Effector memory CD8-positive, alpha-beta T cell (primary cell): ENCODE data around the gene UQCR11.

Experiments used
- ATAC-seq: fragments of 150-1000 bp; cut with Tn5 transposase; replicated peaks from 2 replicates; pipeline ENCODE4 v1.10.0; 2021; ENCODE audit warnings: mild to moderate bottlenecking, moderate library complexity
- DNase-seq, 3 experiments: peaks; one replicate each; pipeline ENCODE4 v3.0.0; 2021
- H3K27ac Mint-ChIP-seq, 2 donors: one replicate each; pipeline ENCODE4 v1.8.0; 2022; ENCODE audit warnings: mild to moderate bottlenecking in 2 of 2, mixed read lengths in 2 of 2, moderate library complexity in 2 of 2
- H3K27me3 Mint-ChIP-seq, 2 donors: one replicate each; pipeline ENCODE4 v1.8.0; 2022; ENCODE audit warnings: mixed read lengths in 2 of 2
- H3K36me3 Mint-ChIP-seq: one replicate; pipeline ENCODE4 v1.8.0; 2022; ENCODE audit warnings: mild to moderate bottlenecking, moderate library complexity, mixed read lengths; ENCODE audit not compliant: insufficient read depth
- H3K4me1 Mint-ChIP-seq, 2 donors: one replicate each; pipeline ENCODE4 v1.8.0; 2022; ENCODE audit warnings: low read depth in 2 of 2, mixed read lengths in 2 of 2
- H3K4me3 Mint-ChIP-seq, 2 donors: one replicate each; pipeline ENCODE4 v1.8.0; 2022; ENCODE audit warnings: mild to moderate bottlenecking in 2 of 2, mixed read lengths in 2 of 2, moderate library complexity in 2 of 2
- H3K9me3 Mint-ChIP-seq, 2 donors: one replicate each; pipeline ENCODE4 v1.8.0; 2022; ENCODE audit warnings: mixed read lengths in 2 of 2

UQCR11 gene

DNA sequence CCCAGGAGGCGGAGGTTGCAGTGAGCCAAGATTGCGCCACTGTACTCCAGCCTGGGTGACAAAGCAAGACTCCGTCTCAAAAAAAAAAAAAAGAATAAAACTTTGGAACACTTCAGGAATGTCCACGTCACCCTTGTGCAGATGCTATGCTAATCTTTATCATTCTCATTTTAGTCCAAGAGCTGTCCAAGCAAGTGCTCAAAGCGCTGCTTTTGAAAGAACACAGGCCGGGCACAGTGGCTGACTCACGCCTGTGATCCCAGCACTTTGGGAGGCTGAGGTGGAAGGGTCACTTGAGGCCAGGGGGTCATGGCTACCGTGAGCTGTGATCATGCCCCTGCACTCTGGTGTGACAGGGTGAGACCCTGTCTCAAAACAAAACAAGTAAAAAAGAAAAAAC is 11.1 kb upstream of the UQCR11 start:
- Mint-ChIP-seq H3K36me3 (peaks cover 11% of the 10 kb centered on the region), H3K27me3 (no peaks in the 10 kb centered on the region), H3K4me3 (no peak overlapping the region), H3K27ac (peak overlapping the region; percentile 1 to 86), H3K9me3 (no peaks in the 10 kb centered on the region), H3K4me1 (peaks cover 0 to 18% of the 10 kb centered on the region in 2 donors)
- DNase-seq = no peak
- ATAC-seq = no peak

- H3K27me3 Mint-ChIP-seq = no peaks in the 10 kb centered on the region
- ATAC-seq (no peak), DNase-seq (no peak)
- peaks cover 3 to 18% of the 10 kb centered on the region in 2 donors for H3K4me1 Mint-ChIP-seq
- no peaks in the 10 kb centered on the region for H3K9me3 Mint-ChIP-seq
- H3K36me3 Mint-ChIP-seq = peaks cover 16% of the 10 kb centered on the region
- no peak overlapping the region for H3K4me3 Mint-ChIP-seq
- no peak overlapping the region for H3K27ac Mint-ChIP-seq
Observed at GRCh38 chr19:1615156-1615765, 10.0 kb upstream of the UQCR11 start.

DNA sequence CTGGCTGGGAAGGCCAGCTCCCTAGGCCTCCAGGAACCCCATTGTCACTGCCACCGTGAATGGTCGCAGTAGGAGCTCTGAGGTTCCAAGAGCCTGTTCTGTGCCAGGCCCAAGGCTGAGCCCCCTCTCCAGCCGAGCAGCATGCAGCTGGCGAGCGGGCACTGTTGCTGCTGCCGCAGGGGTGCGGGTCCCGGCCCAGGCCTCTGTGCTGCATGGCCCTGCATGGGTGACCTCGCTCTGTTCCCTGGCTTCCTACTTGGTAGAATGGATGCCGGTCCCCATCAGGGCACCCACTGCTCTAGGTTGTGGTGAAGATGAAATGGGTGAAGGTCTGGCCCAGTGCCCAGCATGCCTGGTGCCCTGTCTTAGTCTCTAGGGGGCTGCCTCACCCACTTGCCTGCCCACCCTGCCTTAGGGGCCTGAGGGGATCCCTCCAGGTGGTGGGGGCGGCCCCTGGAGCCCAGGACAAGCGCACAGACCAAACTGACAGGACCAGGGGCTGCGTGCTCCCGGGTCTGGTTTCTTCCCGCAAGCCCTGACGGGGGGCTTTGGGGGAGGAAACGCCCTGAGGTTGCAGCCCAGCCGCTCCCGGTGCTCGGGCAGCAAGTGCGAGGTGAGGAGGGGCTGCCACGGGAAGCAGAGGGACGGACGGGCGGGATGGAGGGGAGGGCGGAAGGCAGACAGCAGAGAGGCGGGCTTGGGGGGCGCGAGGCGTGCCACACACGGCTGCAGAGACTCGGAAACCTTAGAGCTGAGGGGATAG is 8.7 kb upstream of the UQCR11 start:
- no peak for DNase-seq
- peaks cover 22% of the 10 kb centered on the region for H3K36me3 Mint-ChIP-seq
- no peaks in the 10 kb centered on the region for H3K27me3 Mint-ChIP-seq
- peak overlapping the region in 1 of 2 donors; percentile 51 for H3K27ac Mint-ChIP-seq
- H3K4me1 Mint-ChIP-seq = peaks cover 13 to 25% of the 10 kb centered on the region in 2 donors
- no peak for ATAC-seq
- no peak overlapping the region for H3K4me3 Mint-ChIP-seq
- no peaks in the 10 kb centered on the region for H3K9me3 Mint-ChIP-seq

- DNase-seq = no peak
- H3K36me3 Mint-ChIP-seq = peaks cover 22% of the 10 kb centered on the region
- H3K4me3 Mint-ChIP-seq = no peak overlapping the region
- ATAC-seq = no peak
- H3K27me3 Mint-ChIP-seq = no peaks in the 10 kb centered on the region
- peaks cover 21 to 27% of the 10 kb centered on the region in 2 donors for H3K4me1 Mint-ChIP-seq
- peak overlapping the region in 1 of 2 donors; percentile 51 for H3K27ac Mint-ChIP-seq
- no peaks in the 10 kb centered on the region for H3K9me3 Mint-ChIP-seq
Observed at GRCh38 chr19:1613146-1613545, 7.9 kb upstream of the UQCR11 start.

- no peak for ATAC-seq
- Mint-ChIP-seq H3K4me1 (peaks cover 21 to 25% of the 10 kb centered on the region in 2 donors), H3K9me3 (no peaks in the 10 kb centered on the region), H3K27ac (no peak overlapping the region), H3K27me3 (no peaks in the 10 kb centered on the region), H3K36me3 (peaks cover 22% of the 10 kb centered on the region), H3K4me3 (no peak overlapping the region)
- no peak for DNase-seq
Observed at GRCh38 chr19:1612114-1613086, 7.1 kb upstream of the UQCR11 start.

DNA sequence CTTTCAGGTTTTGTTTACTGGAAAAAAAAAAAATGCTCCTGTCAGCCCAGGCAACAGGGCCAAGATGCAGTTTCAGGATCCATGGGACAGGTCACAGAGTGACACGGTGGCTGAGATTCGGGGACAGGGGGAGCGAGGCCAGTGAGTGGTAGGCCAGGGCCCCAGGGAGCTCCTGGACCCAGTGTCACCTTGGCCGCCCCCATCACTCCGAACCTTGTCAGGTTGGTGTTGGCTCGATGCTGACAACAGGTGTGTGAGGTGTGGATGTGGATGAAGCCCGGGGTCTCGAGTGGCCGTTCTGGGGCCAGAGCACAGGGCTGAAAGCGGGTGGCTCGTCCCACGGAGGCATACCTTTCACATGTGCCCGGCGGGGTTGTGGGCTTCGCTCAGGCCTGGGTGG is 6.1 kb upstream of the UQCR11 start:
- peaks cover 19 to 21% of the 10 kb centered on the region in 2 donors for H3K4me1 Mint-ChIP-seq
- H3K36me3 Mint-ChIP-seq = peaks cover 23% of the 10 kb centered on the region
- H3K27ac Mint-ChIP-seq = peak overlapping the region in 1 of 2 donors; percentile 86
- ATAC-seq = no peak
- H3K9me3 Mint-ChIP-seq = no peaks in the 10 kb centered on the region
- DNase-seq = no peak
- no peaks in the 10 kb centered on the region for H3K27me3 Mint-ChIP-seq
- H3K4me3 Mint-ChIP-seq = no peak overlapping the region

DNA sequence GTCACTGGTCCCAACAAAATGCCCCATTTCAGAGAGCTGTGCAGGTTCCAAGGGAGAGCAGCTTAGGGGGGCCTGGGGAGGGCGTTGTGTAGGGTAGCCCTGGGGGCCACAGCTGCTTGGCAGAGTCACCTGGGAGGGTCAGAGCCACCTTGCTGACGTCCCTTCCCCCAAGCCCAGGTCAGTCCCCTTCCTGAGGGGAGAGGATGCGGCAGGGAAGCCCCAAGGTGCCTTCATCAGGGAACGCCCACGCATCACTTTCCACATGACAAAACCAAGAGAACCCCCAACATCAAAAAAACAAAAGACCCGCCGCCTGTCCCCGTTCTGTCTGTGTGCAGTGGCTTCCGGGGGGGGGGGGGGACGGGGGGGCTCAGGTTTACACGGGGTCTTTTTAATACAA is 5.3 kb upstream of the UQCR11 start:
- Mint-ChIP-seq H3K9me3 (no peaks in the 10 kb centered on the region), H3K4me3 (peak overlapping the region in 1 of 2 donors; percentile 36), H3K27ac (peak overlapping the region in 1 of 2 donors; percentile 75), H3K36me3 (peaks cover 26% of the 10 kb centered on the region), H3K27me3 (no peaks in the 10 kb centered on the region), H3K4me1 (peaks cover 25 to 28% of the 10 kb centered on the region in 2 donors)
- DNase-seq (no peak), ATAC-seq (no peak)

- DNase-seq (no peak), ATAC-seq (no peak)
- H3K9me3 Mint-ChIP-seq = no peaks in the 10 kb centered on the region
- H3K27me3 Mint-ChIP-seq = no peaks in the 10 kb centered on the region
- peak overlapping the region; percentile 82 to 85 for H3K4me3 Mint-ChIP-seq
- peaks cover 31% of the 10 kb centered on the region for H3K36me3 Mint-ChIP-seq
- H3K4me1 Mint-ChIP-seq = peaks cover 26 to 30% of the 10 kb centered on the region in 2 donors
- H3K27ac Mint-ChIP-seq = peak overlapping the region; percentile 78 to 82
Observed at GRCh38 chr19:1609680-1610474, 4.6 kb upstream of the UQCR11 start.

- peaks cover 37% of the 10 kb centered on the region for H3K36me3 Mint-ChIP-seq
- ATAC-seq (no peak), DNase-seq (no peak)
- H3K27ac Mint-ChIP-seq = peak overlapping the region; percentile 78 to 82
- H3K27me3 Mint-ChIP-seq = no peaks in the 10 kb centered on the region
- H3K4me1 Mint-ChIP-seq = peaks cover 30 to 35% of the 10 kb centered on the region in 2 donors
- no peaks in the 10 kb centered on the region for H3K9me3 Mint-ChIP-seq
- peak overlapping the region; percentile 82 to 85 for H3K4me3 Mint-ChIP-seq
Observed at GRCh38 chr19:1609103-1609396, 3.8 kb upstream of the UQCR11 start.

GRCh38 chr19:1608359-1609102 is 3.3 kb upstream of the UQCR11 start:
- no peaks in the 10 kb centered on the region for H3K27me3 Mint-ChIP-seq
- DNase-seq = peak; percentile 27 to 33 (median 29)
- peak overlapping the region; percentile 78 to 98 for H3K27ac Mint-ChIP-seq

DNA sequence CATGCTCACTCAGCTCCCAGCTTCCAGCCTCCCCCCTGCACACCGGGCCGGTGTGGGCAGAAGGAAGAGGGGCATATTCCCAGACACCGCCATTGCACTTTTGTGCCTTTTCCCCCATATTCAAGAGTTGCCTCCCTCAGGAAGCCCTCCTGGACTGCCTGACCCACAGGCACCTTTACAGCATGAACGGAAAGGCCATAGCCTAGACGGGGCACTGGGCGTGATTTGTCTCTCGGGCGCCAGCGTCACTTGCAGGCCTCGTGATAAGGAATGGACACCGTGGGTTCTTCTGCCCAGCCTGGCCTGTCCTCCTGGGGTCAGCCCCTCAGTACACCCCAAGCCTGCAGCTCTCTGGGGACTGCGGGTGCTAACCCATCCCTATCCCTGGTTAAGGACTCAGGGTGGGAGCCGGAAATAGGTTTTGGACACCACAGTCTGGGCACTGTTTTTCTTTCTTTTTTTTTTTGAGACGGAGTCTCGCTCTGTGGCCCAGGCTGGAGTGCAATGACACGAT is 933 bp upstream of the UQCR11 start:
- DNase-seq (no peak), ATAC-seq (no peak)
- H3K4me3 Mint-ChIP-seq = peak overlapping the region; percentile 97 to 98
- H3K36me3 Mint-ChIP-seq = peaks cover 37% of the 10 kb centered on the region
- no peaks in the 10 kb centered on the region for H3K27me3 Mint-ChIP-seq
- H3K9me3 Mint-ChIP-seq = no peaks in the 10 kb centered on the region
- peak overlapping the region; percentile 97 to 98 for H3K27ac Mint-ChIP-seq
- H3K4me1 Mint-ChIP-seq = peaks cover 33 to 40% of the 10 kb centered on the region in 2 donors

More at GRCh38 chr19:1608359-1609102, 3.3 kb upstream of the UQCR11 start:
- H3K4me1 Mint-ChIP-seq = peaks cover 30 to 35% of the 10 kb centered on the region in 2 donors
- H3K9me3 Mint-ChIP-seq = no peaks in the 10 kb centered on the region
- peak overlapping the region; percentile 82 to 85 for H3K4me3 Mint-ChIP-seq
- peaks cover 36% of the 10 kb centered on the region for H3K36me3 Mint-ChIP-seq
- ATAC-seq = peak; percentile 8

GRCh38 chr19:1602091-1602707 is 3.1 kb downstream of the UQCR11 start:
- H3K9me3 Mint-ChIP-seq = no peaks in the 10 kb centered on the region
- no peak for ATAC-seq
- DNase-seq = no peak
- no peak overlapping the region for H3K4me3 Mint-ChIP-seq
- H3K27ac Mint-ChIP-seq = no peak overlapping the region
- no peaks in the 10 kb centered on the region for H3K27me3 Mint-ChIP-seq
- H3K4me1 Mint-ChIP-seq = peaks cover 19 to 21% of the 10 kb centered on the region in 2 donors
- peaks cover 45% of the 10 kb centered on the region for H3K36me3 Mint-ChIP-seq
